HG03175 (cell line): ENCODE results near the gene NR4A3.
A peak's percentile ranks its signal among the peaks of the same experiment; 100 is the strongest.

Experiments
- ATAC-seq: cut with Tn5 transposase; IDR thresholded peaks from one replicate; pipeline ENCODE4 v1.9.1; 2021; ENCODE audit warnings: mild to moderate bottlenecking, moderate library complexity; ENCODE audit not compliant: unreplicated experiment

NR4A3 gene

DNA sequence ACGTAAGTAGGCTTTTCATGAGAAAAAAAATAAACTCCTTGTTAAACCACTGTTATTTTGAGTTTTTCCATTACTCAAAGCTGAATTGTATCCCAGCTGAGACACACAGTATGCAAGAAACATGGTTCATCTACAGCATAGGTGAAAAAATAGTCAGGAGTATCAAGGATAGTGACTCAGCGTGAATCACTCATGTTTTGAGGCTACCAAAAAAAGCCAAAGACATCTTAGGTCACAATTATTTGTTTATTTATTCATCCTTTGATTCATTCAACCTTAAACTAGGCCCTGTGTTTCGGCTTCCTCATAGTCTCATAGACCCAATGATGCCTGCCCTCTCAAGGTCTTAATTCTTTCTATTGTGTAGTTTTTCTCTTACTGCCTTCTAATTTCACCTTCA lies 51.8 kb downstream of the NR4A3 start:
- no peak for ATAC-seq

GRCh38 chr9:99873943-99874584 lies 52.4 kb downstream of the NR4A3 start:
- no peak for ATAC-seq

- no peak for ATAC-seq
These were observed 54.5 kb downstream of the NR4A3 start for GRCh38 chr9:99876190-99876589.

- no peak for ATAC-seq
These were observed 57.0 kb downstream of the NR4A3 start for GRCh38 chr9:99878651-99879050.

DNA sequence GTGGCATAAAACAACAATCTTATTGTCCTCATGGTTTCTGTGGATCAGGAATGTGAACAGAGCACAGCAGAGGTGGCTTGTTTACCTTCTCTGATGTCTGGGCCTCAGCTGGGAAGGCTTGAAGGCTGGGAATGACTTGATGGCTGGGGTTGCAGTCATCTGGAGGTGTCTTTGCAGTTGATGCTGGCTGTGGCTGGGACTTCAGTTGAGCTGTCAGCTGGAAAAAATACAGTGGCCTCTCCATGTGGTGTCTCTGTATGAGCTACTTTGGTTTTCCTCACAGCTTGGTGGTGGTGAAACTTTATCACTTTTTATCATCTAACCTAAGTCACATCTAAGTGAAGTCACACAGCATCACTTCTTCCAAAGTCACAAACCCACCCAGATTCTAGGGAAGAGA lies 60.1 kb downstream of the NR4A3 start:
- no peak for ATAC-seq

DNA sequence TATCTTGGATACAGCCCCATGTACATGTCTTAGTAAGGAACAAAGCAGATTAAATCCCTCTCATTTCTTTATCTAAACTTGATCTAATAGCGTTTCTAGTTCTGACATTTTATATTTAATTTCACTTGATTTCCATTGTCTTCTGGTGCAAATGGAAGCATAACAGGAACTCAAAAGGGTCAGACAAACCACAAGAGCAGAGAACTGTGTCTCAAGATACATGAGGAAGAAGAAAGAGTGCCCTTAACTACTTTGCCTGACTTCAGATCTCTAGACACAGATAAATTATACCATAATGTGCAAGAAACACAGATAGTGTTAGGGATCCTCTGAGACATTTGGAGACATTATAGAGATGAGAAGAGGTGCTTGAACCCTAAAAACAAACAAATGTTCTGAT lies 64.1 kb downstream of the NR4A3 start:
- no peak for ATAC-seq

DNA sequence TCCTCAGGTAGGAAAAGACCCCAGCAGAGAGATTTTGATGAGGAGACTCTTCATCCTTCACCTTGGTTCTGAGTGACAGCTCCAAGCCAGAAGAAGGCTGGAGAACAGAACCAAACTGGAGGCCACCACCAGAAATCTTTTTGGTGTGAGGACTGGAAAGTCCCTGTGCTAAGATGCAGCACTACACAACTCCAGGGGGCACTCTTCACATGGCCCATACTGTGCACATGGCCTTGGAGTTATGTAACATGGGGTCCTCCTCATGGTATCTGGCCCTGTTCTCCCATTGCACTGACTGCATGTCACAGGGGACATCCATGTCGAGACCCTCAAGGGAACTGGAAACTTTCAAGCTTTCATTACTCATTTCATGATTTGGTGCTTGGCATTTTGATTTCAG lies 67.4 kb downstream of the NR4A3 start:
- no peak for ATAC-seq

DNA sequence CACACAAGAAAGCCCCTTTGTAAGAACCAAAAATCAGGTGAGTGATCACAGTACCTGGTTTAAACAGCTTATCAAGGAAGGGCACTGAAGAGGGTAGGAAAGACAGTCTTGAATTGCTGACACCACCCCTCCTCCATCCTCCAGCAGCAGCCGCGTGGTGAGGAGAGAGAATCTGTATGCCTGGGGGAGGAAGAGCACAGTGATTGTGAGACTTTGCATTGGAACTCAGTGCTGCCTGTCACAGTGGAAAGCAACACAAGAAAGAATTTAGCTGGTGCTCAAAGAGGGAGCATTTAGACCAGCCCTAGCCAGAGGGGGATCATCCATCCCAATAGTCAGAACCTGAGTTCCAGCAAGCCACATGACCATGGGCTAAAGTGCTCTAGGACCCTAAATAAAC lies 73.1 kb downstream of the NR4A3 start:
- no peak for ATAC-seq

DNA sequence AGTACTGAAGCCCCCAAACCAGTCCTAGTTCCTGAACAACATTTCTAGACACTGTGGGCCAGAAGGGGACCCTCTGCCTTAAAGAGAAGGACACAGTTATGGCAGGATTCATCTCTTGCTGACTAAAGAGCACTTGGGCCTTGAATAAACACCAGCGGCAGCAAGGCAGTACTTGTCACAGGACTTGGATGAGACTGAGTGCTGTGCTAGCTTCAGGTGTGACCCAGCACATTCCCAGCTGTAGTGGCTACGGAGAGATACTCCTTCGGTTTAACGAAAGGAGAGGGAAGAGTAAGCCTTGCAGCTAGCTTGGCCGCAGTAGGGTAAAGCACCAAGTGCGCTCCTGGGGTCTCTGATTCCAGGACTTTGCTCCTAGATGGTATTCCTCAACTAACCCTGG lies 73.8 kb downstream of the NR4A3 start:
- no peak for ATAC-seq

DNA sequence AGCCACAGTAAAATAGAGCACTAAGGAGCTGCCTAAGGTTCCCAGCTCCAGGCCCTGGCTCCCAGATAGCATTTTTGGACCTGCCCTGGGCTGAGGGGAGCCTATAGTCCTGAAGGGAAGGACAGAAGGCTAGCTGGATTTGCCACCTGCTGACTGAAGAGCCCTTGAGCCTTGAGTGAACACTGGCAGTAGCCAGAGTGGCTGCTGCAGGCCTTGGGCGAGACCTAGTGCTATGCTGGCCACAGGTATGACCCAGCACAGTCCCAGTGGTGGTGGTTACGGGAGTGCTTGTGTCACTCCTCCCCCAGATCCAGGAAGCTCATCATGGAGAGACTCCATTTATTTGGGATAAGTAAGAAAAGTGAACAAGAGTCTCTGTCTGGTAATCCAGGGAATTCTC lies 74.4 kb downstream of the NR4A3 start:
- ATAC-seq, result no peak

DNA sequence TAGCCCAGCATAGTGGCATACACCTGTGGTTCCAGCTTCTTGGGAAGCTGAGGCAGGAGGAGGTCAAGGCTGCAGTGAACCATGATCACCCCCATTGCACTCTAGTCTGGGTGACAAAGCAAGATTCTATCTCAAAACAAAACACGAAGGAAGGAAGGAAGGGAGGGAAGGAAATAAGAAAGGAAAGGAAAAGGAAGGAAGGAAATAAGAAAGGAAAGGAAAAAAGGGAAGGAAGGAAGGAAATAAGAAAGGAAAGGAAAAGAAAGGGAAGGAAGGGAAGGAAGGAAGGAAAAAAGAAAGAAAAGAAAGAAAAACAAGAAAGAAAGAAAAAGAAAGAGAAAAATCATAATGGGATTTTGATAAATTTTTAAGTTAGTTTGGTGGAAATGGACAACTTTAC lies 81.7 kb downstream of the NR4A3 start:
- no peak for ATAC-seq

- ATAC-seq, result no peak
These were observed 84.2 kb downstream of the NR4A3 start for GRCh38 chr9:99905833-99906402.

GRCh38 chr9:99906403-99907207 lies 84.9 kb downstream of the NR4A3 start, which contains the start of gene STX17:
Gene STX17, plus strand, starts transcription at chr9:99906654. Its CDS starts 8,586 bp downstream, at chr9:99915240.
- peak; percentile 88 for ATAC-seq

DNA sequence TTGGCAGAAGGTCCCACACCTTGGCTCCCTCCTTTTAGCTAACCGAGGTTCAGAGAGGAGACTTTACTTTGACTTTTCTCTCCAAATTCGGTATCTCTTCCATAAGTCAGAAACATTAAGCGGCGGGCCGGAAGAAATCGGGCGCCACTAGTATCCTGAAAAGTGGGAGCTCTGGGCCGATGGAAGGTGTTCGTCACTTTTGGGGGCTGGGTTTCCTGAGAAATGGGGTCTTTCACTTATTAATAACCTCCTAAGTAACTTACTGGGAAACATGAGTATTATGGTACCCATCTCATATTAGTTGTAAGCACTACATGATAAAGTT lies 85.5 kb downstream of the NR4A3 start:
- no peak for ATAC-seq

- no peak for ATAC-seq
These were observed 89.9 kb downstream of the NR4A3 start for GRCh38 chr9:99911600-99911999.
